H1 (cell line): ENCODE results near the gene MITF. TPM values are rescaled to one million over a fixed set of nuclear protein-coding genes. Genes with fewer than 3 reads are reported as not detected.

Experiments
- CTCF ChIA-PET: fragments of 300-600 bp; sonication (Branson Sonifier 250); formaldehyde crosslinking; loops from one replicate; lab custom pipeline; 2021; ENCODE audit not compliant: partially characterized antibody; lab: Charles Lee
- POLR2A ChIA-PET: fragments of 300-600 bp; sonication (Branson Sonifier 250); formaldehyde crosslinking; loops from one replicate; lab custom pipeline; 2021; ENCODE audit warnings: inconsistent platforms; ENCODE audit not compliant: partially characterized antibody; lab: Charles Lee
- DNase-seq, 2 experiments: peaks; one replicate each; pipeline versions ENCODE4 v3.0.0 to v3.0.0-alpha.2; 2010 to 2022; ENCODE audit warnings: low spot score in 2 of 2, low read depth in 1 of 2, mixed read lengths in 1 of 2
- FAIRE-seq: peaks from 2 replicates; lab custom pipeline; 2011; peaks lifted over from hg19 to GRCh38; lab: Jason Lieb, UNC
- H2AFZ ChIP-seq: 2 replicates; pipeline ENCODE4 v1.8.1; 2012; ENCODE audit warnings: low read length, inconsistent platforms
- H2AK5ac ChIP-seq: 2 replicates; pipeline ENCODE4 v1.6.1; 2013; ENCODE audit warnings: low read depth, low read length
- H2BK120ac ChIP-seq: replicated peaks from 2 replicates; pipeline ENCODE3; 2013; ENCODE audit warnings: low read depth, low read length, inconsistent platforms
- H2BK12ac ChIP-seq: 2 replicates; pipeline ENCODE4 v1.6.1; 2013; ENCODE audit warnings: low read depth, low read length
- H2BK15ac ChIP-seq: 2 replicates; pipeline ENCODE4 v1.6.1; 2013; ENCODE audit warnings: low read length
- H2BK20ac ChIP-seq: 2 replicates; pipeline ENCODE4 v1.6.1; 2013; ENCODE audit warnings: low read length
- H2BK5ac ChIP-seq: 2 replicates; pipeline ENCODE4 v1.6.1; 2013; ENCODE audit warnings: low read depth, low read length
- H3K14ac ChIP-seq: 2 replicates; pipeline ENCODE4 v1.6.1; 2013; ENCODE audit warnings: inconsistent platforms; ENCODE audit not compliant: insufficient read length
- H3K18ac ChIP-seq: 2 replicates; pipeline ENCODE4 v1.6.1; 2013; ENCODE audit warnings: low read length; ENCODE audit errors: extremely low read depth
- H3K23ac ChIP-seq: 2 replicates; pipeline ENCODE4 v1.6.1; 2013; ENCODE audit warnings: inconsistent platforms; ENCODE audit not compliant: insufficient read length
- H3K23me2 ChIP-seq: 2 replicates; pipeline ENCODE4 v1.6.1; 2013; ENCODE audit warnings: low read depth, low read length
- H3K27ac ChIP-seq: 2 replicates; pipeline ENCODE4 v1.6.1; 2011; ENCODE audit warnings: low read depth, low read length, inconsistent platforms
- H3K27me3 ChIP-seq, 4 experiments: replicated peaks in 1 of 4; 1 replicate in 1 of 4; 2 replicates in 3 of 4; pipeline versions ENCODE4 v1.6.1 to v1.8.1; 2011 to 2013; ENCODE audit warnings: low read length in 3 of 4, mild to moderate bottlenecking in 3 of 4, inconsistent platforms in 2 of 4, mixed read lengths in 2 of 4, moderate library complexity in 1 of 4; ENCODE audit not compliant: control insufficient read depth in 3 of 4, insufficient read depth in 3 of 4; ENCODE audit errors: extremely low read depth in 1 of 4
- H3K36me3 ChIP-seq, 4 experiments: 2 replicates each; pipeline versions ENCODE4 v1.6.1 to v1.8.1; 2011 to 2013; ENCODE audit warnings: mild to moderate bottlenecking in 4 of 4, low read length in 3 of 4, moderate library complexity in 2 of 4, control low read depth in 1 of 4, inconsistent platforms in 1 of 4; ENCODE audit not compliant: insufficient read depth in 4 of 4, control insufficient read depth in 2 of 4
- H3K4ac ChIP-seq: replicated peaks from 2 replicates; pipeline ENCODE3; 2013; ENCODE audit warnings: low read length, low read depth, mixed read lengths, inconsistent platforms; ENCODE audit not compliant: insufficient read length
- H3K4me1 ChIP-seq, 4 experiments: replicated peaks in 1 of 4; 1 replicate in 1 of 4; 2 replicates in 3 of 4; pipeline versions ENCODE4 v1.6.1 to v1.8.1; 2011 to 2013; ENCODE audit warnings: low read length in 3 of 4, inconsistent platforms in 2 of 4, mixed read lengths in 1 of 4; ENCODE audit not compliant: insufficient read depth in 4 of 4, control insufficient read depth in 3 of 4
- H3K4me2 ChIP-seq, 2 experiments: 2 replicates each; pipeline versions ENCODE4 v1.6.1 to v1.8.1; 2011 to 2013; ENCODE audit warnings: low read depth in 2 of 2, low read length in 2 of 2, control low read depth in 1 of 2, inconsistent platforms in 1 of 2, mild to moderate bottlenecking in 1 of 2; ENCODE audit not compliant: insufficient read depth in 1 of 2
- H3K4me3 ChIP-seq, 4 experiments: fragments of 200-600, 300-600 bp in 1 of 4; sonication (generic), shearing (Covaris generic), sonication (Bioruptor Twin) in 1 of 4; 2 replicates each; pipeline versions ENCODE4 v1.5.1 to v1.8.1; 2011 to 2016; ENCODE audit warnings: low read length in 4 of 4, low read depth in 3 of 4, control low read depth in 2 of 4, inconsistent platforms in 2 of 4, mild to moderate bottlenecking in 2 of 4, mixed read lengths in 1 of 4, moderate library complexity in 1 of 4; ENCODE audit not compliant: insufficient read depth in 2 of 4; ENCODE audit errors: extremely low read depth in 1 of 4
- H3K56ac ChIP-seq: replicated peaks from 2 replicates; pipeline ENCODE3; 2013; ENCODE audit warnings: low read depth, mild to moderate bottlenecking, mixed read lengths, low read length, inconsistent platforms; ENCODE audit not compliant: insufficient read length
- H3K79me1 ChIP-seq: 2 replicates; pipeline ENCODE4 v1.6.1; 2013; ENCODE audit warnings: low read depth, low read length, control low read depth
- H3K79me2 ChIP-seq, 2 experiments: 2 replicates each; pipeline versions ENCODE4 v1.6.1 to v1.8.1; 2012 to 2013; ENCODE audit warnings: low read length in 2 of 2, mild to moderate bottlenecking in 2 of 2, inconsistent platforms in 1 of 2; ENCODE audit not compliant: insufficient read depth in 2 of 2, control insufficient read depth in 1 of 2
- H3K9ac ChIP-seq, 4 experiments: replicated peaks in 1 of 4; 1 replicate in 1 of 4; 2 replicates in 3 of 4; pipeline versions ENCODE4 v1.6.1 to v1.8.1; 2011 to 2013; ENCODE audit warnings: low read depth in 3 of 4, low read length in 3 of 4, control low read depth in 2 of 4, mild to moderate bottlenecking in 2 of 4, moderate library complexity in 2 of 4, inconsistent platforms in 1 of 4; ENCODE audit errors: extremely low read depth in 1 of 4
- H3K9me3 ChIP-seq, 2 experiments: 2 replicates each; pipeline versions ENCODE4 v1.6.1 to v1.8.1; 2012 to 2013; ENCODE audit warnings: mild to moderate bottlenecking in 2 of 2, moderate library complexity in 2 of 2, control low read depth in 1 of 2, inconsistent platforms in 1 of 2, low read depth in 1 of 2, low read length in 1 of 2, mixed read lengths in 1 of 2; ENCODE audit not compliant: insufficient read depth in 2 of 2
- H4K20me1 ChIP-seq, 2 experiments: replicated peaks in 1 of 2; 2 replicates each; pipeline versions ENCODE3 to v1.8.1; 2011 to 2013; ENCODE audit warnings: inconsistent platforms in 2 of 2, low read length in 2 of 2, mild to moderate bottlenecking in 1 of 2; ENCODE audit not compliant: insufficient read depth in 2 of 2, control insufficient read depth in 1 of 2
- H4K5ac ChIP-seq: 2 replicates; pipeline ENCODE4 v1.6.1; 2013; ENCODE audit warnings: low read length, low read depth, mixed read lengths, inconsistent platforms; ENCODE audit not compliant: insufficient read length
- H4K8ac ChIP-seq: 2 replicates; pipeline ENCODE4 v1.8.0; 2013; ENCODE audit warnings: mild to moderate bottlenecking, moderate library complexity, low read length, inconsistent platforms; ENCODE audit not compliant: insufficient read depth; ENCODE audit errors: extremely low read depth
- H4K91ac ChIP-seq: replicated peaks from 2 replicates; pipeline ENCODE3; 2013; ENCODE audit warnings: low read length, mixed read lengths, inconsistent platforms; ENCODE audit not compliant: insufficient read length
- ATF2 ChIP-seq: IDR thresholded peaks from 2 replicates; pipeline ENCODE4 v1.6.1; 2012; ENCODE audit warnings: low read length, inconsistent platforms
- HDAC6 ChIP-seq: IDR thresholded peaks from one replicate; pipeline ENCODE4 v1.7.1; 2012; ENCODE audit warnings: low read depth, mild to moderate bottlenecking, inconsistent platforms, low read length, moderate library complexity
- KDM5A ChIP-seq: fragments of 200-600 bp; IDR thresholded peaks from 2 replicates; pipeline ENCODE4 v1.7.1; 2012; ENCODE audit warnings: mild to moderate bottlenecking, low read length, inconsistent platforms, mixed read lengths
- SIRT6 ChIP-seq: IDR thresholded peaks from one replicate; pipeline ENCODE4 v1.7.1; 2012; ENCODE audit warnings: low read length, inconsistent platforms
- WGBS, 2 experiments: shearing (Covaris generic) in 1 of 2; methylation state at CpG; one replicate each; pipeline versions ENCODE4 v1.1.6 to v1.1.7; 2013 to 2015; ENCODE audit warnings: low lambda C conversion rate in 2 of 2, mixed read lengths in 2 of 2, inconsistent platforms in 1 of 2, low coverage in 1 of 2, missing lambda C conversion rate in 1 of 2; ENCODE audit not compliant: insufficient replicate concordance in 2 of 2, insufficient coverage in 1 of 2, insufficient read length in 1 of 2; ENCODE audit errors: extremely low coverage in 1 of 2, missing lambda C conversion rate in 1 of 2; 5-methylcytosine and 5-hydroxymethylcytosine counted together
- polyA plus RNA-seq, 7 experiments: library from polyadenylated mRNA; depleted of rRNA in 3 of 7; stranded (reverse) in 5 of 7; unstranded in 2 of 7; fragments of >200 nt in 5 of 7; fragments of 200-250 nt in 2 of 7; gene quantifications; 1 replicate in 5 of 7; 2 replicates in 1 of 7; 4 replicates in 1 of 7; pipeline versions ENCODE4 v1.2.1 to v1.2.3, GENCODE V29; 2011 to 2013; ENCODE audit warnings: missing spikeins in 2 of 7, mixed read lengths in 2 of 7
- total RNA-seq: library from RNA; stranded (reverse); fragmentation: NEBNext Ultra II Directional; extraction: Animal tissue kit (Norgen Biotek cat#: 25700); gene quantifications from 2 replicates; pipeline ENCODE4 v1.2.1, GENCODE V29; 2021

The MITF gene
- total and polyA plus RNA-seq, 2 of the 8 experiments (the other 6 are each of a cell fraction or from before 2014, with no cell fraction given) = 0.53 to 1.4 TPM

- Histone ChIP-seq H3K4me2 (no peak overlapping the region), H2BK12ac (no peak overlapping the region), H3K14ac (no peak overlapping the region), H3K79me1 (no peaks in the 10 kb centered on the region), H2BK15ac (no peak overlapping the region), H3K9me3 (no peaks in the 10 kb centered on the region), H3K4me3 (no peak overlapping the region), H2BK5ac (no peak overlapping the region), H2AFZ (0 out of 2 replicates have a peak overlapping the region, but pooled peaks have one; percentile 71), H3K27me3 (no peaks in the 10 kb centered on the region), H3K23ac (no peak overlapping the region), H3K36me3 (no peaks in the 10 kb centered on the region), H4K20me1 (no peaks in the 10 kb centered on the region), H3K4me1 (peaks cover 0 to 6% (median 0%) of the 10 kb centered on the region in 4 experiments; a peak in 1 of 7 replicates), H3K9ac (no peak overlapping the region), H2AK5ac (no peak overlapping the region), H3K79me2 (no peaks in the 10 kb centered on the region), H3K18ac (no peak overlapping the region), H3K27ac (no peak overlapping the region), H4K8ac (no peak overlapping the region), H2BK20ac (no peak overlapping the region), H3K56ac (no peak overlapping the region), H4K91ac (no peak overlapping the region), H4K5ac (no peak overlapping the region), H3K23me2 (no peaks in the 10 kb centered on the region), H2BK120ac (no peak overlapping the region), H3K4ac (no peak overlapping the region)
- DNase-seq (no peak), FAIRE-seq (no peak)
- ChIA-PET CTCF (interaction anchor here (0.7 to 1.8 kb wide), 2 partner anchors 10 to 13 kb away, joined by 3 to 7 read pairs; no protein-coding TSS in a partner anchor), POLR2A (no interaction called here)
- 91% methylated on average over 6 of the region's 6 CpGs; no CpG with 5 or more reads in 1 of the 2 experiments for WGBS, 2 experiments
- TF ChIP-seq ATF2 = no peak
- TF ChIP-seq SIRT6 = no peak
- TF ChIP-seq KDM5A = no peak
- no peak for TF ChIP-seq HDAC6
These were observed 198.8 kb downstream of the MITF start for GRCh38 chr3:69938061-69938460.
